ENCODE measurements around the gene FAM117B. TPM values are rescaled to one million over a fixed set of nuclear protein-coding genes. Genes with fewer than 3 reads are reported as not detected.
"Not testable (repeated sequence)": the region's sequence is repeated elsewhere in the genome, so short reads cannot be mapped to it uniquely, and the experiment has no call there.

The FAM117B gene
- total and polyA plus RNA-seq, 2 of the 8 experiments (the other 6 are each of a cell fraction or from before 2014, with no cell fraction given): 3.9 to 22.6 TPM

DNA sequence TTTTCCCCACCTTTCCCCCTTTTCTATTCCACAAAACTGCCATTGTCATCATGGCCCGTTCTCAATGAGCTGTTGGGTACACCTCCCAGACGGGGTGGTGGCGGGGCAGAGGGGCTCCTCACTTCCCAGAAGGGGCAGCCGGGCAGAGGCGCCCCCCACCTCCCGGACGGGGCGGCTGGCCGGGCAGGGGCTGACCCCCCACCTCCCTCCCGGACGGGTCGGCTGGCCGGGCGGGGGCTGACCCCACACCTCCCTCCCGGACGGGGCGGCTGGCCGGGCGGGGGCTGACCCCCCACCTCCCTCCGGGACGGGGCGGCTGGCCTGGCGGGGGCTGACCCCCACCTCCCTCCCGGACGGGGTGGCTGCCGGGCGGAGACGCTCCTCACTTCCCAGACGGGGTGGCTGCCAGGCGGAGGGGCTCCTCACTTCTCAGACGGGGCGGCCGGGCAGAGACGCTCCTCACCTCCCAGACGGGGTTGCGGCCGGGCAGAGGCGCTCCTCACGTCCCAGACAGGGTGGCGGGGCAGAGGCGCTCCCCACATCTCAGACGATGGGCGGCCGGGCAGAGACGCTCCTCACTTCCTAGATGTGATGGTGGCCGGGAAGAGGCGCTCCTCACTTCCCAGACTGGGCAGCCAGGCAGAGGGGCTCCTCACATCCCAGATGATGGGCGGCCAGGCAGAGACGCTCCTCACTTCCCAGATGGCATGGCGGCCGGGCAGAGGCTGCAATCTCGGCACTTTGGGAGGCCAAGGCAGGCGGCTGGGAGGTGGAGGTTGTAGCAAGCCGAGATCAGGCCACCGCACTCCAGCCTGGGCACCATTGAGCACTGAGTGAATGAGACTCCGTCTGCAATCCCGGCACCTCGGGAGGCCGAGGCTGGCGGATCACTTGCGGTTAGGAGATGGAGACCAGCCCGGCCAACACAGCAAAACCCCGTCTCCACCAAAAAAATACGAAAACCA, 80.5 kb downstream of the FAM117B start:
- H3K27ac ChIP-seq (ENCODE audit: low read depth, low read length); H2BK120ac ChIP-seq (replicated peaks; ENCODE audit: low read depth, low read length); H3K27me3 ChIP-seq (replicated peaks in 1 of 4; ENCODE audit: control insufficient read depth in 3 of 4, extremely low read depth in 1 of 4, insufficient read depth in 3 of 4, low read length in 3 of 4); H3K23me2 ChIP-seq (ENCODE audit: low read depth, low read length); H2BK12ac ChIP-seq (ENCODE audit: low read depth, low read length); H3K9me3 ChIP-seq (ENCODE audit: insufficient read depth in 2 of 2, low read depth in 1 of 2, low read length in 1 of 2); H2AFZ ChIP-seq (ENCODE audit: low read length); H3K4ac ChIP-seq (replicated peaks; ENCODE audit: insufficient read length, low read depth, low read length); H4K20me1 ChIP-seq (replicated peaks in 1 of 2; ENCODE audit: control insufficient read depth in 1 of 2, insufficient read depth in 2 of 2, low read length in 2 of 2); H3K36me3 ChIP-seq (ENCODE audit: control insufficient read depth in 2 of 4, insufficient read depth in 4 of 4, low read length in 3 of 4); H2BK20ac ChIP-seq (ENCODE audit: low read length); H4K5ac ChIP-seq (ENCODE audit: insufficient read length, low read depth, low read length); H3K4me1 ChIP-seq (replicated peaks in 1 of 4; ENCODE audit: control insufficient read depth in 3 of 4, insufficient read depth in 4 of 4, low read length in 3 of 4); DNase-seq (ENCODE audit: low read depth in 1 of 2, low spot score in 2 of 2); H2BK5ac ChIP-seq (ENCODE audit: low read depth, low read length); H3K56ac ChIP-seq (replicated peaks; ENCODE audit: insufficient read length, low read depth, low read length); H3K79me1 ChIP-seq (ENCODE audit: low read depth, low read length); H3K4me3 ChIP-seq (ENCODE audit: extremely low read depth in 1 of 4, insufficient read depth in 2 of 4, low read depth in 3 of 4, low read length in 4 of 4); POLR2A ChIA-PET (ENCODE audit: partially characterized antibody); FAIRE-seq; H4K8ac ChIP-seq (ENCODE audit: extremely low read depth, insufficient read depth, low read length); H2BK15ac ChIP-seq (ENCODE audit: low read length); H4K91ac ChIP-seq (replicated peaks; ENCODE audit: insufficient read length, low read length); H3K23ac ChIP-seq (ENCODE audit: insufficient read length); H3K4me2 ChIP-seq (ENCODE audit: insufficient read depth in 1 of 2, low read depth in 2 of 2, low read length in 2 of 2); H3K9ac ChIP-seq (replicated peaks in 1 of 4; ENCODE audit: extremely low read depth in 1 of 4, low read depth in 3 of 4, low read length in 3 of 4); H3K18ac ChIP-seq (ENCODE audit: extremely low read depth, low read length); H3K14ac ChIP-seq (ENCODE audit: insufficient read length); H2AK5ac ChIP-seq (ENCODE audit: low read depth, low read length): not testable (repeated sequence)
- peaks cover 5 to 64% of the 10 kb centered on the region in 2 experiments for H3K79me2 ChIP-seq (ENCODE audit: control insufficient read depth in 1 of 2, insufficient read depth in 2 of 2, low read length in 2 of 2)
- CTCF ChIA-PET (ENCODE audit: partially characterized antibody): interaction anchor here (0.6 kb wide), 2 partner anchors 52 to 513 kb away, joined by 3 read pairs; no protein-coding TSS in a partner anchor
- 98% methylated on average over 28 of the region's 64 CpGs; no CpG with 5 or more reads in 1 of the 2 experiments for WGBS, 2 experiments (ENCODE audit: extremely low coverage in 1 of 2, insufficient coverage in 1 of 2, insufficient read length in 1 of 2, insufficient replicate concordance in 2 of 2, low coverage in 1 of 2, low lambda C conversion rate in 2 of 2, missing lambda C conversion rate in 1 of 2)

All from H1 (cell line).